Astrocyte of the cerebellum (primary cell): ENCODE measurements around the gene CAVIN2.

Experiments used
- DNase-seq: peaks from one replicate; pipeline ENCODE4 v3.0.0-alpha.2; 2011; ENCODE audit warnings: low read depth
- H3K4me3 ChIP-seq: 2 replicates; pipeline ENCODE4 v1.5.1; 2011; ENCODE audit warnings: mild to moderate bottlenecking, low read depth, low read length, moderate library complexity
- CTCF ChIP-seq: IDR thresholded peaks from 2 replicates; pipeline ENCODE4 v1.5.1; 2012; ENCODE audit warnings: low read length, low read depth, moderate library complexity, mild to moderate bottlenecking; ENCODE audit errors: missing control alignments
- in situ Hi-C: cut with HindIII; loops from 2 replicates; pipeline ENCODE4 v1.10.0; 2017; ENCODE audit warnings: low sequenced_read_pairs

The CAVIN2 gene

GRCh38 chr2:191889931-191890330 is 43.0 kb upstream of the CAVIN2 start:
- TF ChIP-seq CTCF = no peak
- H3K4me3 ChIP-seq = no peak overlapping the region
- DNase-seq = no peak
- in situ Hi-C loops = no loop called here

- no peak for DNase-seq
- no peak for TF ChIP-seq CTCF
- in situ Hi-C loops = no loop called here
- no peak overlapping the region for H3K4me3 ChIP-seq
These were observed 41.7 kb upstream of the CAVIN2 start for GRCh38 chr2:191888400-191889166.

- no peak for DNase-seq
- no peak for TF ChIP-seq CTCF
- no peak overlapping the region for H3K4me3 ChIP-seq
- in situ Hi-C loops = no loop called here
These were observed 38.8 kb upstream of the CAVIN2 start for GRCh38 chr2:191885650-191886049.

- TF ChIP-seq CTCF = no peak
- H3K4me3 ChIP-seq = no peak overlapping the region
- in situ Hi-C loops = no loop called here
- DNase-seq = no peak
These were observed 38.2 kb upstream of the CAVIN2 start for GRCh38 chr2:191885098-191885497.

- no peak overlapping the region for H3K4me3 ChIP-seq
- no peak for TF ChIP-seq CTCF
- in situ Hi-C loops = no loop called here
- no peak for DNase-seq
These were observed 35.3 kb upstream of the CAVIN2 start for GRCh38 chr2:191881982-191882816.

GRCh38 chr2:191878548-191879279 is 31.8 kb upstream of the CAVIN2 start:
- no peak for TF ChIP-seq CTCF
- peak; percentile 81 for DNase-seq
- H3K4me3 ChIP-seq = no peak overlapping the region
- in situ Hi-C loops = no loop called here
